Smooth muscle cell (in vitro differentiated cells): ENCODE results near the gene UGT2B7. TPM values are rescaled to one million over a fixed set of nuclear protein-coding genes. Genes with fewer than 3 reads are reported as not detected.

Source experiments
- DNase-seq: peaks from one replicate; lab custom pipeline; 2025; ENCODE audit not compliant: unreplicated experiment; lab: John Stamatoyannopoulos, UW
- H2AFZ ChIP-seq: fragments of 200-600 bp; sonication (generic); 2 replicates; pipeline ENCODE4 v1.6.0; 2016; ENCODE audit warnings: antibody characterized with exemption, low read depth, mild to moderate bottlenecking
- H3F3A ChIP-seq: fragments of 200-600 bp; sonication (generic); 2 replicates; pipeline ENCODE4 v1.6.0; 2017; ENCODE audit warnings: antibody characterized with exemption, low read depth
- H3K27ac ChIP-seq: fragments of 200-600 bp; sonication (generic); 2 replicates; pipeline ENCODE4 v1.5.1; 2016; ENCODE audit warnings: low read depth, mild to moderate bottlenecking
- H3K27me3 ChIP-seq: fragments of 200-600 bp; sonication (generic); 2 replicates; pipeline ENCODE4 v1.6.1; 2016; ENCODE audit warnings: low read depth, mild to moderate bottlenecking
- H3K36me3 ChIP-seq: fragments of 200-600 bp; sonication (generic); 2 replicates; pipeline ENCODE4 v1.5.1; 2016; ENCODE audit warnings: low read depth
- H3K4me1 ChIP-seq: fragments of 200-600 bp; sonication (generic); 2 replicates; pipeline ENCODE4 v1.5.1; 2016; ENCODE audit warnings: low read depth
- H3K4me2 ChIP-seq: fragments of 200-600 bp; sonication (generic); 2 replicates; pipeline ENCODE4 v1.6.0; 2016; ENCODE audit warnings: mild to moderate bottlenecking
- H3K4me3 ChIP-seq: fragments of 200-600 bp; sonication (generic); 2 replicates; pipeline ENCODE4 v1.5.1; 2016; ENCODE audit warnings: mild to moderate bottlenecking
- H3K79me2 ChIP-seq: fragments of 200-600 bp; sonication (generic); 2 replicates; pipeline ENCODE4 v1.6.0; 2016; ENCODE audit warnings: low read depth, mild to moderate bottlenecking
- H3K9ac ChIP-seq: fragments of 200-600 bp; sonication (generic); 2 replicates; pipeline ENCODE4 v1.6.0; 2016; ENCODE audit warnings: low read depth
- H3K9me3 ChIP-seq: fragments of 200-600 bp; sonication (generic); replicated peaks from 2 replicates; pipeline ENCODE4 v1.5.1; 2016; ENCODE audit warnings: low read depth
- H4K20me1 ChIP-seq: fragments of 200-600 bp; sonication (generic); 2 replicates; pipeline ENCODE4 v1.6.0; 2016; ENCODE audit warnings: low read depth
- CTCF ChIP-seq: fragments of 200-600 bp; sonication (generic); IDR thresholded peaks from 2 replicates; pipeline ENCODE4 v1.5.1; 2017; ENCODE audit warnings: borderline replicate concordance, mild to moderate bottlenecking, antibody characterized with exemption; ENCODE audit not compliant: insufficient read depth, poor library complexity, severe bottlenecking
- WGBS: methylation state at CpG from one replicate; pipeline ENCODE4 v1.1.7; 2016; ENCODE audit warnings: low lambda C conversion rate; 5-methylcytosine and 5-hydroxymethylcytosine counted together
- polyA plus RNA-seq: library from polyadenylated mRNA; unstranded; fragments of >200 nt; fragmentation: Nextera tagmentation; extraction: Ambion mirVana; gene quantifications from 2 replicates; pipeline ENCODE4 v1.2.1, GENCODE V29; 2016
- total RNA-seq: library from RNA; depleted of rRNA; stranded (reverse); fragments of >200 nt; gene quantifications from 2 replicates; pipeline ENCODE4 v1.2.3, GENCODE V29; 2014

The UGT2B7 gene
- total and polyA plus RNA-seq, 2 experiments from 2014 or later, result 0.45 to 2.6 TPM

GRCh38 chr4:69115851-69116213 lies 19.6 kb downstream of the UGT2B7 start:
- Histone ChIP-seq H4K20me1 (no peaks in the 10 kb centered on the region), H3K4me1 (no peaks in the 10 kb centered on the region), H3K27ac (peak overlapping the region; percentile 53), H3K9me3 (no peaks in the 10 kb centered on the region), H3K36me3 (no peaks in the 10 kb centered on the region), H3K79me2 (no peaks in the 10 kb centered on the region), H3K27me3 (no peaks in the 10 kb centered on the region), H3K4me2 (peak overlapping the region; percentile 85), H3K9ac (peak overlapping the region; percentile 10), H3K4me3 (no peak overlapping the region), H3F3A (no peaks in the 10 kb centered on the region), H2AFZ (peak overlapping the region; percentile 80)
- TF ChIP-seq CTCF, result no peak
- WGBS, result 87% methylated on average over 2 of the region's 2 CpGs
- no peak for DNase-seq

GRCh38 chr4:69116645-69117321 lies 20.5 kb downstream of the UGT2B7 start:
- no peaks in the 10 kb centered on the region for H3K27me3 ChIP-seq
- no peak for TF ChIP-seq CTCF
- DNase-seq, result no peak
- H3F3A ChIP-seq, result no peaks in the 10 kb centered on the region
- no peaks in the 10 kb centered on the region for H4K20me1 ChIP-seq
- no peaks in the 10 kb centered on the region for H3K9me3 ChIP-seq
- H3K9ac ChIP-seq, result peak overlapping the region; percentile 10
- peak overlapping the region; percentile 80 for H2AFZ ChIP-seq
- H3K4me3 ChIP-seq, result peak overlapping the region; percentile 42
- no peaks in the 10 kb centered on the region for H3K36me3 ChIP-seq
- H3K4me1 ChIP-seq, result no peaks in the 10 kb centered on the region
- WGBS, result 10% methylated on average over 10 of the region's 10 CpGs
- peak overlapping the region; percentile 85 for H3K4me2 ChIP-seq
- H3K79me2 ChIP-seq, result no peaks in the 10 kb centered on the region
- peak overlapping the region; percentile 53 for H3K27ac ChIP-seq

GRCh38 chr4:69120870-69121269 lies 24.6 kb downstream of the UGT2B7 start:
- Histone ChIP-seq H3K27me3 (no peaks in the 10 kb centered on the region), H3K4me1 (no peaks in the 10 kb centered on the region), H3K4me2 (no peak overlapping the region), H3K4me3 (no peak overlapping the region), H2AFZ (no peak overlapping the region), H3K9ac (no peak overlapping the region), H4K20me1 (no peaks in the 10 kb centered on the region), H3K9me3 (no peaks in the 10 kb centered on the region), H3F3A (no peaks in the 10 kb centered on the region), H3K36me3 (no peaks in the 10 kb centered on the region), H3K79me2 (no peaks in the 10 kb centered on the region), H3K27ac (no peak overlapping the region)
- no peak for DNase-seq
- 39% methylated on average over 2 of the region's 2 CpGs for WGBS
- no peak for TF ChIP-seq CTCF

GRCh38 chr4:69122476-69122875 lies 26.2 kb downstream of the UGT2B7 start:
- Histone ChIP-seq H3K27ac (no peak overlapping the region), H3K9me3 (no peaks in the 10 kb centered on the region), H4K20me1 (no peaks in the 10 kb centered on the region), H3K4me1 (no peaks in the 10 kb centered on the region), H3K79me2 (no peaks in the 10 kb centered on the region), H3K4me3 (no peak overlapping the region), H2AFZ (no peak overlapping the region), H3K9ac (no peak overlapping the region), H3F3A (no peaks in the 10 kb centered on the region), H3K4me2 (no peak overlapping the region), H3K36me3 (no peaks in the 10 kb centered on the region), H3K27me3 (no peaks in the 10 kb centered on the region)
- 95% methylated on average over 3 of the region's 3 CpGs for WGBS
- no peak for TF ChIP-seq CTCF
- DNase-seq, result no peak
